Keratinocyte (primary cell): Measurements from ENCODE around the gene ADAMTS17. TPM values are rescaled to one million over a fixed set of nuclear protein-coding genes. Genes with fewer than 3 reads are reported as not detected.

Experiments
- DNase-seq: peaks from one replicate; pipeline ENCODE4 v3.0.0-alpha.2; 2011; ENCODE audit warnings: low read depth, missing footprints, low spot score
- FAIRE-seq: peaks from 2 replicates; lab custom pipeline; 2011; peaks lifted over from hg19 to GRCh38; lab: Jason Lieb, UNC
- H2AFZ ChIP-seq: 2 replicates; pipeline ENCODE4 v1.6.0; 2012; ENCODE audit warnings: low read length, control low read depth, inconsistent platforms; ENCODE audit not compliant: control insufficient read depth
- H3K27ac ChIP-seq: 2 replicates; pipeline ENCODE4 v1.5.1; 2011; ENCODE audit warnings: low read length; ENCODE audit not compliant: control insufficient read depth, insufficient read depth
- H3K27me3 ChIP-seq: 3 replicates; pipeline ENCODE4 v1.6.0; 2011; ENCODE audit warnings: low read length; ENCODE audit not compliant: control insufficient read depth, insufficient read depth; ENCODE audit errors: extremely low read depth
- H3K36me3 ChIP-seq, 2 experiments: 2 replicates in 1 of 2; 3 replicates in 1 of 2; pipeline ENCODE4 v1.5.1; 2011; ENCODE audit warnings: low read length in 2 of 2, mild to moderate bottlenecking in 1 of 2; ENCODE audit not compliant: control insufficient read depth in 2 of 2, insufficient read depth in 2 of 2; ENCODE audit errors: extremely low read depth in 1 of 2
- H3K4me1 ChIP-seq: 3 replicates; pipeline ENCODE4 v1.5.1; 2011; ENCODE audit warnings: low read length; ENCODE audit not compliant: control insufficient read depth, insufficient read depth; ENCODE audit errors: extremely low read depth
- H3K4me2 ChIP-seq: 3 replicates; pipeline ENCODE4 v1.6.0; 2011; ENCODE audit warnings: low read depth, low read length; ENCODE audit not compliant: control insufficient read depth, insufficient read depth; ENCODE audit errors: extremely low read depth
- H3K4me3 ChIP-seq, 3 experiments: fragments of 200-600 bp in 1 of 3; sonication (generic) in 1 of 3; 2 replicates in 2 of 3; 3 replicates in 1 of 3; pipeline ENCODE4 v1.5.1; 2011 to 2016; ENCODE audit warnings: low read length in 3 of 3, mild to moderate bottlenecking in 3 of 3, control low read depth in 2 of 3, inconsistent platforms in 1 of 3, low read depth in 1 of 3, mixed read lengths in 1 of 3, mixed run types in 1 of 3, moderate library complexity in 1 of 3; ENCODE audit not compliant: control insufficient read depth in 2 of 3, insufficient read depth in 2 of 3; ENCODE audit errors: extremely low read depth in 1 of 3
- H3K79me2 ChIP-seq: 2 replicates; pipeline ENCODE4 v1.6.0; 2012; ENCODE audit warnings: low read length; ENCODE audit not compliant: control insufficient read depth, insufficient read depth
- H3K9ac ChIP-seq: 3 replicates; pipeline ENCODE4 v1.6.0; 2011; ENCODE audit warnings: low read length; ENCODE audit not compliant: control insufficient read depth, insufficient read depth; ENCODE audit errors: extremely low read depth
- H3K9me1 ChIP-seq: 3 replicates; pipeline ENCODE4 v1.6.0; 2011; ENCODE audit warnings: low read length; ENCODE audit not compliant: control insufficient read depth, insufficient read depth; ENCODE audit errors: extremely low read depth
- H3K9me3 ChIP-seq: 2 replicates; pipeline ENCODE4 v1.5.1; 2012; ENCODE audit warnings: low read depth, low read length; ENCODE audit not compliant: control insufficient read depth
- H4K20me1 ChIP-seq: 3 replicates; pipeline ENCODE4 v1.6.0; 2011; ENCODE audit warnings: low read length; ENCODE audit not compliant: control insufficient read depth, insufficient read depth; ENCODE audit errors: extremely low read depth
- EZH2 ChIP-seq: IDR thresholded peaks from one replicate; pipeline ENCODE4 v1.6.1; 2012; ENCODE audit warnings: inconsistent platforms, mild to moderate bottlenecking, low read length, moderate library complexity
- dilution Hi-C: fragments of 300-500 bp; cut with MboI; formaldehyde crosslinking; loops from one replicate; pipeline ENCODE4 v1.7.0; 2020; ENCODE audit warnings: low sequenced_read_pairs; ENCODE audit not compliant: extremely low pct_ligation_motif_present
- polyA plus RNA-seq, 5 experiments: library from polyadenylated mRNA; depleted of rRNA in 3 of 5; stranded (reverse) in 3 of 5; stranded (forward) in 1 of 5; unstranded in 1 of 5; fragments of >200 nt; gene quantifications; 1 replicate in 1 of 5; 2 replicates in 3 of 5; 3 replicates in 1 of 5; pipeline versions ENCODE4 v1.2.1 to v1.2.3, GENCODE V29; 2011 to 2012; ENCODE audit warnings: missing spikeins in 2 of 5, low read depth in 1 of 5, low replicate concordance in 1 of 5
- TF ChIP-seq, protein P1 (sequence below), 3 experiments: IDR thresholded peaks in 1 of 3; conservative IDR thresholded peaks in 1 of 3; optimal IDR thresholded peaks in 1 of 3; 2 replicates in 2 of 3; 3 replicates in 1 of 3; pipeline versions ENCODE3 to v1.5.1; 2011; ENCODE audit warnings: low read length in 3 of 3, mild to moderate bottlenecking in 3 of 3, moderate library complexity in 2 of 3, control low read depth in 1 of 3, inconsistent platforms in 1 of 3; ENCODE audit not compliant: insufficient read depth in 2 of 3; ENCODE audit errors: extremely low read depth in 1 of 3

The ADAMTS17 gene
- polyA plus RNA-seq, 1 donor (not counting 4 experiments of a cell fraction or from before 2014, with no cell fraction given): 0.18 TPM

DNA sequence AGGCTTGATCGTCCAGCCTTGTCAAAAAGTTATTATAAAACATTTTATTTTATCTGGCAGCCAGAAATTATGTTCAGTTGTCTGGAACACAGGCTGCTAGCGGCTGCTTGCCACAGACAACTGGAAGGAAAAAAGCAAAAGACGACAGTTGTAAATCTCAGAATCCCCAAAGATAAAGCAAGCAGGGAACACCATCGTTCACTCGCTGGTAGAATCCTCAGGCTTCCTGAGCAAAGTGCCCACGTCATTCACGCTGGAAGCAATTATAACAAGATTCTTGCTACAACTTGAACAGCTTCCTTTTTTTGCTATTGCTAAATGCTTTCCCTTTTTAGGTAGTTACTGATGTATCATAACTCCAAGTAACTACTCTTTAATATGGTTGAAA, 33.6 kb downstream of the ADAMTS17 start:
- Histone ChIP-seq H3K9ac (peak overlapping the region; percentile 7), H3K36me3 (no peaks in the 10 kb centered on the region), H3K27me3 (peaks cover 23% of the 10 kb centered on the region), H3K4me3 (peak overlapping the region in 2 of 3 experiments; percentile 47 to 56), H3K4me1 (peaks cover 24% of the 10 kb centered on the region), H4K20me1 (no peaks in the 10 kb centered on the region), H3K79me2 (no peaks in the 10 kb centered on the region), H3K27ac (no peak overlapping the region), H3K4me2 (peak overlapping the region; percentile 88), H3K9me3 (no peaks in the 10 kb centered on the region), H2AFZ (peak overlapping the region; percentile 58), H3K9me1 (no peaks in the 10 kb centered on the region)
- dilution Hi-C loops: no loop called here
- DNase-seq (no peak), FAIRE-seq (peak; percentile 97)
- TF ChIP-seq, protein P1, sequence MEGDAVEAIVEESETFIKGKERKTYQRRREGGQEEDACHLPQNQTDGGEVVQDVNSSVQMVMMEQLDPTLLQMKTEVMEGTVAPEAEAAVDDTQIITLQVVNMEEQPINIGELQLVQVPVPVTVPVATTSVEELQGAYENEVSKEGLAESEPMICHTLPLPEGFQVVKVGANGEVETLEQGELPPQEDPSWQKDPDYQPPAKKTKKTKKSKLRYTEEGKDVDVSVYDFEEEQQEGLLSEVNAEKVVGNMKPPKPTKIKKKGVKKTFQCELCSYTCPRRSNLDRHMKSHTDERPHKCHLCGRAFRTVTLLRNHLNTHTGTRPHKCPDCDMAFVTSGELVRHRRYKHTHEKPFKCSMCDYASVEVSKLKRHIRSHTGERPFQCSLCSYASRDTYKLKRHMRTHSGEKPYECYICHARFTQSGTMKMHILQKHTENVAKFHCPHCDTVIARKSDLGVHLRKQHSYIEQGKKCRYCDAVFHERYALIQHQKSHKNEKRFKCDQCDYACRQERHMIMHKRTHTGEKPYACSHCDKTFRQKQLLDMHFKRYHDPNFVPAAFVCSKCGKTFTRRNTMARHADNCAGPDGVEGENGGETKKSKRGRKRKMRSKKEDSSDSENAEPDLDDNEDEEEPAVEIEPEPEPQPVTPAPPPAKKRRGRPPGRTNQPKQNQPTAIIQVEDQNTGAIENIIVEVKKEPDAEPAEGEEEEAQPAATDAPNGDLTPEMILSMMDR (optimal IDR thresholded peaks at IDR 0.05 in 1 of 3, IDR thresholded peaks at IDR 0.05 in 1 of 3, conservative IDR thresholded peaks at IDR 0.05 in 1 of 3; ENCODE audit: extremely low read depth in 1 of 3, insufficient read depth in 2 of 3, low read length in 3 of 3): no peak
- TF ChIP-seq EZH2: no peak

- TF ChIP-seq EZH2: no peak
- TF ChIP-seq, protein P1 (optimal IDR thresholded peaks at IDR 0.05 in 1 of 3, IDR thresholded peaks at IDR 0.05 in 1 of 3, conservative IDR thresholded peaks at IDR 0.05 in 1 of 3; ENCODE audit: extremely low read depth in 1 of 3, insufficient read depth in 2 of 3, low read length in 3 of 3): no peak
- H3K4me3 ChIP-seq: peak overlapping the region in 2 of 3 experiments; percentile 47 to 56
- H3K9me1 ChIP-seq: no peaks in the 10 kb centered on the region
- H3K9me3 ChIP-seq: no peaks in the 10 kb centered on the region
- DNase-seq (no peak), FAIRE-seq (no peak)
- no peaks in the 10 kb centered on the region for H3K79me2 ChIP-seq
- peaks cover 23% of the 10 kb centered on the region for H3K27me3 ChIP-seq
- dilution Hi-C loops: no loop called here
- H3K4me2 ChIP-seq: peak overlapping the region; percentile 88
- H4K20me1 ChIP-seq: no peaks in the 10 kb centered on the region
- H3K36me3 ChIP-seq: no peaks in the 10 kb centered on the region
- no peak overlapping the region for H2AFZ ChIP-seq
- H3K9ac ChIP-seq: no peak overlapping the region
- H3K4me1 ChIP-seq: peaks cover 24% of the 10 kb centered on the region
- no peak overlapping the region for H3K27ac ChIP-seq
Measured at GRCh38 chr15:100307241-100308212, 34.2 kb downstream of the ADAMTS17 start.
